ENCODE measurements around the gene CC2D1A.

CC2D1A gene

GRCh38 chr19:13880059-13881043 lies 25.6 kb upstream of the CC2D1A start:
- peak; percentile 98 for DNase-seq

GRCh38 chr19:13881251-13881691 lies 24.7 kb upstream of the CC2D1A start:
- no peak for DNase-seq

GRCh38 chr19:13881692-13882418 lies 24.1 kb upstream of the CC2D1A start:
- peak; percentile 75 for DNase-seq

- DNase-seq, result no peak
Measured at GRCh38 chr19:13882419-13882795, 23.6 kb upstream of the CC2D1A start.

GRCh38 chr19:13882836-13883235 lies 23.2 kb upstream of the CC2D1A start:
- no peak for DNase-seq

GRCh38 chr19:13883516-13884064 lies 22.4 kb upstream of the CC2D1A start:
- DNase-seq, result no peak

- no peak for DNase-seq
Measured at GRCh38 chr19:13884726-13885591, 21.0 kb upstream of the CC2D1A start.

- DNase-seq, result no peak
Measured at GRCh38 chr19:13885826-13886365, 20.1 kb upstream of the CC2D1A start.

- DNase-seq, result no peak
Measured at GRCh38 chr19:13887018-13887436, 19.0 kb upstream of the CC2D1A start.

- DNase-seq, result no peak
Measured at GRCh38 chr19:13887517-13887916, 18.5 kb upstream of the CC2D1A start.

GRCh38 chr19:13888281-13888680 lies 17.7 kb upstream of the CC2D1A start:
- no peak for DNase-seq

GRCh38 chr19:13890136-13890535 lies 15.9 kb upstream of the CC2D1A start:
- DNase-seq, result no peak

GRCh38 chr19:13892870-13893269 lies 13.1 kb upstream of the CC2D1A start:
- DNase-seq, result no peak

- DNase-seq, result no peak
Measured at GRCh38 chr19:13894552-13894951, 11.4 kb upstream of the CC2D1A start.

- no peak for DNase-seq
Measured at GRCh38 chr19:13896227-13896626, 9.8 kb upstream of the CC2D1A start.

GRCh38 chr19:13899393-13899792 lies 6.6 kb upstream of the CC2D1A start:
- no peak for DNase-seq

- DNase-seq, result no peak
Measured at GRCh38 chr19:13899912-13900584, 6.0 kb upstream of the CC2D1A start.

- DNase-seq, result peak; percentile 25
Measured at GRCh38 chr19:13902993-13903555, 2.9 kb upstream of the CC2D1A start.

- DNase-seq, result peak; percentile 19
Measured at GRCh38 chr19:13906521-13906904, 512 bp downstream of the CC2D1A start.

- no peak for DNase-seq
Measured at GRCh38 chr19:13906910-13907309, 909 bp downstream of the CC2D1A start.

- no peak for DNase-seq
Measured at GRCh38 chr19:13908674-13909073, 2.7 kb downstream of the CC2D1A start.

Data from suppressor macrophage treated with lipopolysaccharide for 4 hours (primary cell).